K562 treated with DMSO at 1 percent for 24 hours (cell line): ENCODE measurements around the gene AKAP11. TPM values are rescaled to one million over a fixed set of nuclear protein-coding genes. Genes with fewer than 3 reads are reported as not detected.

ENCODE experiments used
- total RNA-seq: library from RNA; unstranded; fragments of 300-600 nt; gene quantifications from 2 replicates; pipeline ENCODE4 v1.2.3, GENCODE V29; 2022; ENCODE audit warnings: low read depth; ENCODE audit not compliant: insufficient read depth

The AKAP11 gene, protein sequence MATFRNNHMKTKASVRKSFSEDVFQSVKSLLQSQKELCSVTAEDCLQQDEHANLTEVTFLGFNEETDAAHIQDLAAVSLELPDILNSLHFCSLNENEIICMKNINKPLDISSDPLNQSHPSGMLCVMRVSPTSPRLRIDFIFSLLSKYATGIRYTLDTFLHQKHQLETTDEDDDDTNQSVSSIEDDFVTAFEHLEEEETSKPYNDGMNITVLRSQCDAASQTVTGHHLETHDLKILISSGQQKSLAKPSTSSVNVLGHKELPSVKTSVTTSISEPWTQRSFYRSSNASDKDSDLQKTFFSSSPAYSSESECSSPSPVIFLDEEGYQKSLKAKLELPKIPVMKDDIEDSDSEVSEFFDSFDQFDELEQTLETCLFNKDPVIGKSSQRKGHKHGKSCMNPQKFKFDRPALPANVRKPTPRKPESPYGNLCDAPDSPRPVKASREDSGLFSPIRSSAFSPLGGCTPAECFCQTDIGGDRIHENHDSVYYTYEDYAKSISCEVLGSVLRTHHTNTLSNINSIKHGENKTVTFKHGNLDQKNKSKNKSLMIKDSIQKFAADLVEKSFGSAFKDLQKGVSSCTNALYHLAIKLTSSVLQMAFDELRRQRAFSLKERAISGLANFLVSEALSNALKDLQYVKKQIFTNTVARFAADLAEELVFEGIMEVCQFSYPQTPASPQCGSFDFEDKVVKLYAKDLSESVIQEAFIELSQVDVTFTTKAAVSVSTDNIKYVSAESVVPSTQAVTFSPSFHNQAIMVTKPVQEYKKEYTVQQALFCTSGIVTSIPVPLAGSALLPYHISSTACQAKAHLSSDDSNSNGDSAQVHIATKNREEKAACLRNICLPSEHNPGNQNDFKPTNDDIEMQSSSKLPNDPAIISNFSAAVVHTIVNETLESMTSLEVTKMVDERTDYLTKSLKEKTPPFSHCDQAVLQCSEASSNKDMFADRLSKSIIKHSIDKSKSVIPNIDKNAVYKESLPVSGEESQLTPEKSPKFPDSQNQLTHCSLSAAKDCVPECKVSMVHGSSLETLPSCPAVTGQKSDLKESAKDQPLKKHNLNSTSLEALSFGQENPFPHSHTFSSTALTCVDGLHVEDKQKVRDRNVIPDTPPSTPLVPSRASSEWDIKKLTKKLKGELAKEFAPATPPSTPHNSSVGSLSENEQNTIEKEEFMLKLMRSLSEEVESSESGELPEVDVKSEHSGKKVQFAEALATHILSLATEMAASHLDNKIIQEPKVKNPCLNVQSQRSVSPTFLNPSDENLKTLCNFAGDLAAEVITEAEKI (N-terminal part only)
- total RNA-seq = 3.6 and 5.0 TPM in 2 replicates

DNA sequence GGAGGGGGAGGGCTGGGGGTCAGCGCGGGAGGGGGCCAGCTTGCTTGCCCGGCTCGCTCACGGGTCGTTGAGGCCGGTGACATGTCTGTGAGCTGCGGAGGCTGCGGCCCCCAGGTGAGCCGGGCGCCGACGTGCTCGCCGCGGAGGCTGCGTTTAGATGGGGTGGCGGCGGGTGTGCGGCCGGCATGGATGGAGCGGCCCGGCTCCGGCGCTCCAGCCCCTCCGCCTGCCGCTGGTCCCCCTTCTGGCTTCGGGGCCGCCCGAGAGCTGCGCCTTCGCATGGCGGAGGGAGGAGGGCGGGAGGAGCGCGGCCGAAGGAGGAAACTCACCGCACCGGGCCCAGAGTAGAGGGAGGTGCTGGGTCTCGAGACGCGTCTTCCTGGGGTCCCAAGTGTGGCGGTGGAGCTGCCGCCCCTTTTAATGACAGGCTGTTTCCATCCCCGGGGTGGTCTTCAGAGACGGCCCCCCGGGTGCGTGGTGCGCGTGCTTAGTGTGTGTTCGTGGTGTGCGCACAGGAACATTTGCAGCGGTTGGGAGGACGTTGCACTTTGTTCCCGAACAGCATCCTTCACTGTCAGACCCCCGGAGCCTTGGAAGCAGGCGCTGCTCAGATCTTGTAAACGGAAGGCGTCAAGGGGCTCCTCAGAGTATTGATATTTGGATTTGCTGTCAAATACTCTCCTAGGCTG, at the start of gene AKAP11:
Gene AKAP11, plus strand, starts transcription at position 38 of the 689 bp plus-strand sequence. CDS start 14,197 bp downstream, outside the sequence.

Other genes with a start within 250 kb of the AKAP11 start
- 0.98 and 1.2 TPM in 2 replicates for gene DGKH, start 223.5 kb upstream of the AKAP11 start, total RNA-seq